Loucy (cell line): Measurements from ENCODE around the gene SLC29A1.

Experiments used
- H2AFZ ChIP-seq: fragments of 200-600 bp; sonication (generic); 2 replicates; pipeline ENCODE4 v1.6.0; 2016; ENCODE audit warnings: antibody characterized with exemption, mild to moderate bottlenecking, low read length, moderate library complexity
- H3F3A ChIP-seq: fragments of 200-600 bp; 2 replicates; pipeline ENCODE4 v1.6.0; 2016; ENCODE audit warnings: antibody characterized with exemption, low read depth, mild to moderate bottlenecking
- H3K27me3 ChIP-seq: fragments of 200-600 bp; sonication (generic); 2 replicates; pipeline ENCODE4 v1.6.1; 2014; ENCODE audit warnings: low read length, mild to moderate bottlenecking; ENCODE audit not compliant: insufficient read depth, poor library complexity, severe bottlenecking
- H3K36me3 ChIP-seq: fragments of 200-600 bp; sonication (generic); 2 replicates; pipeline ENCODE4 v1.6.1; 2016; ENCODE audit warnings: low read length; ENCODE audit not compliant: insufficient read depth
- H3K4me1 ChIP-seq: fragments of 200-600 bp; sonication (generic); 2 replicates; pipeline ENCODE4 v1.5.1; 2014; ENCODE audit warnings: low read length, mild to moderate bottlenecking; ENCODE audit not compliant: insufficient read depth, poor library complexity, severe bottlenecking
- H3K4me2 ChIP-seq: fragments of 200-600 bp; sonication (generic); 2 replicates; pipeline ENCODE4 v1.6.0; 2014; ENCODE audit warnings: antibody characterized with exemption, low read length, low read depth, mild to moderate bottlenecking; ENCODE audit not compliant: poor library complexity, severe bottlenecking
- H3K4me3 ChIP-seq: fragments of 200-600 bp; sonication (generic); 2 replicates; pipeline ENCODE4 v1.5.1; 2014; ENCODE audit warnings: low read length, mild to moderate bottlenecking, mixed read lengths; ENCODE audit not compliant: poor library complexity, severe bottlenecking
- H3K79me2 ChIP-seq: fragments of 200-600 bp; sonication (generic); 2 replicates; pipeline ENCODE4 v1.6.1; 2014; ENCODE audit warnings: low read length; ENCODE audit not compliant: insufficient read depth
- H3K9ac ChIP-seq: fragments of 200-600 bp; sonication (generic); 2 replicates; pipeline ENCODE4 v1.6.0; 2014; ENCODE audit warnings: mild to moderate bottlenecking, low read depth, low read length, moderate library complexity; ENCODE audit not compliant: poor library complexity, severe bottlenecking
- H3K9me2 ChIP-seq: fragments of 200-600 bp; sonication (generic); replicated peaks from 2 replicates; pipeline ENCODE4 v1.6.1; 2016; ENCODE audit warnings: low read depth, low read length, mixed read lengths
- H3K9me3 ChIP-seq: fragments of 200-600 bp; sonication (generic); 2 replicates; pipeline ENCODE4 v1.6.1; 2014; ENCODE audit warnings: mild to moderate bottlenecking, antibody characterized with exemption, low read length, low read depth; ENCODE audit not compliant: insufficient read depth
- H4K20me1 ChIP-seq: fragments of 200-600 bp; sonication (generic); 2 replicates; pipeline ENCODE4 v1.6.0; 2014; ENCODE audit warnings: antibody characterized with exemption, low read length, mild to moderate bottlenecking; ENCODE audit not compliant: insufficient read depth, poor library complexity, severe bottlenecking
- EZH2phosphoT487 ChIP-seq: fragments of 200-600 bp; IDR thresholded peaks from 2 replicates; pipeline ENCODE4 v1.6.1; 2018; ENCODE audit warnings: antibody characterized with exemption, mild to moderate bottlenecking, moderate library complexity, borderline replicate concordance
- TF ChIP-seq, protein P1 (sequence below): fragments of 200-600 bp; sonication (generic); conservative IDR thresholded peaks from 2 replicates; pipeline ENCODE4 v1.5.1; 2014; ENCODE audit warnings: mild to moderate bottlenecking, antibody characterized with exemption, low read length

Gene SLC29A1

DNA sequence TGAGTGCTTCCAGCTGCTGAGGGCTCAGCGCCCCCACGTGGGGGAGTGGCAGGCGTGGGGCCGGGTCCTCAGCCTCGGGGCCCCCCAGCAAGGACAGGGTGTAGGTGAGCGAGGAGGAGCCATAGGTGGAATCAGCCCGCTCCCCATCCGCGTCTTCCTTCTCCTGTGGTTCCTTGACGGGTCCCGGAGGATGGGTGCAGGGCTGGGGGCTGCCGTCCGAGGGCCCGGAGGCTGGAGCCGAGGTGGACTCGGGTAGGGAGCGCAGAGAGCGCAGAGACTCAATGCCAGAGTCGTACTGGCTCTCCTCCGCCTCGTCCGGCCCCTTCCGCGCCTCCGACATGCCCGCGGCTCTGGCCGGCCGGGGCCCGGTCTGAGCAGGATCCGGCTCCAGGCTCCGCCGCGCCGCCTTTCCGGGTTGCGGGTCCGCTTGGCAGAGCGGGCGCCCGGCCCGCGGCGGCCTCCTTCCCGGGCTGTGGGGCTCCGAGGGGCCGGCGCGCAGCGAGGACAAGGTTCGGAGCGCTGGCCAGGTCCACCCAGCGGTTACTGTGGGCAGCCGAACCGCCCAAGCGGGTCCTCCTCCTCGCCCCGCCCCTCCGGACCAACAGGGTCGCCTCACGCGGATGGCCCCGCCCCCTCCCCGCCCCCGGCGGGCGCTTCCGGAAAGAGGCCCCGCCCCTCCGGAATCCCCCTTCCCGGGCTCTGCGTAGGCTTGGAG is 41.8 kb downstream of the SLC29A1 start, which contains the start of gene NFKBIE:
Gene NFKBIE, minus strand, starts transcription at position 545 of the 715 bp plus-strand sequence. Its CDS starts 205 bp downstream, at position 340.
- Histone ChIP-seq H3K4me3 (peak within 1 kb of the TSS; percentile 85), H2AFZ (peak within 1 kb of the TSS; percentile 85), H3K4me2 (peak within 1 kb of the TSS; percentile 93), H3F3A (no peaks in the 10 kb centered on the region), H3K27me3 (no peaks in the 10 kb centered on the region), H4K20me1 (peaks cover 18% of the 10 kb centered on the region), H3K9me3 (no peaks in the 10 kb centered on the region), H3K9me2 (no peaks in the 10 kb centered on the region), H3K4me1 (peaks cover 45% of the 10 kb centered on the region), H3K79me2 (peaks cover 36% of the 10 kb centered on the region), H3K36me3 (no peaks in the 10 kb centered on the region), H3K9ac (peak within 1 kb of the TSS; percentile 82)
- TF ChIP-seq EZH2phosphoT487: no peak
- TF ChIP-seq, protein P1, sequence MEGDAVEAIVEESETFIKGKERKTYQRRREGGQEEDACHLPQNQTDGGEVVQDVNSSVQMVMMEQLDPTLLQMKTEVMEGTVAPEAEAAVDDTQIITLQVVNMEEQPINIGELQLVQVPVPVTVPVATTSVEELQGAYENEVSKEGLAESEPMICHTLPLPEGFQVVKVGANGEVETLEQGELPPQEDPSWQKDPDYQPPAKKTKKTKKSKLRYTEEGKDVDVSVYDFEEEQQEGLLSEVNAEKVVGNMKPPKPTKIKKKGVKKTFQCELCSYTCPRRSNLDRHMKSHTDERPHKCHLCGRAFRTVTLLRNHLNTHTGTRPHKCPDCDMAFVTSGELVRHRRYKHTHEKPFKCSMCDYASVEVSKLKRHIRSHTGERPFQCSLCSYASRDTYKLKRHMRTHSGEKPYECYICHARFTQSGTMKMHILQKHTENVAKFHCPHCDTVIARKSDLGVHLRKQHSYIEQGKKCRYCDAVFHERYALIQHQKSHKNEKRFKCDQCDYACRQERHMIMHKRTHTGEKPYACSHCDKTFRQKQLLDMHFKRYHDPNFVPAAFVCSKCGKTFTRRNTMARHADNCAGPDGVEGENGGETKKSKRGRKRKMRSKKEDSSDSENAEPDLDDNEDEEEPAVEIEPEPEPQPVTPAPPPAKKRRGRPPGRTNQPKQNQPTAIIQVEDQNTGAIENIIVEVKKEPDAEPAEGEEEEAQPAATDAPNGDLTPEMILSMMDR: peak; percentile 61

- Histone ChIP-seq H3K4me3 (peak overlapping the region; percentile 85), H2AFZ (0 out of 2 replicates have a peak overlapping the region, but pooled peaks have one; percentile 85), H3K4me2 (peak overlapping the region; percentile 93), H4K20me1 (peaks cover 18% of the 10 kb centered on the region), H3K36me3 (no peaks in the 10 kb centered on the region), H3K79me2 (peaks cover 36% of the 10 kb centered on the region), H3K9ac (no peak overlapping the region), H3K9me2 (no peaks in the 10 kb centered on the region), H3K27me3 (no peaks in the 10 kb centered on the region), H3K4me1 (peaks cover 45% of the 10 kb centered on the region), H3F3A (no peaks in the 10 kb centered on the region), H3K9me3 (no peaks in the 10 kb centered on the region)
- no peak for TF ChIP-seq EZH2phosphoT487
- TF ChIP-seq, protein P1: no peak
Observed at GRCh38 chr6:44265722-44266233, 42.4 kb downstream of the SLC29A1 start.

DNA sequence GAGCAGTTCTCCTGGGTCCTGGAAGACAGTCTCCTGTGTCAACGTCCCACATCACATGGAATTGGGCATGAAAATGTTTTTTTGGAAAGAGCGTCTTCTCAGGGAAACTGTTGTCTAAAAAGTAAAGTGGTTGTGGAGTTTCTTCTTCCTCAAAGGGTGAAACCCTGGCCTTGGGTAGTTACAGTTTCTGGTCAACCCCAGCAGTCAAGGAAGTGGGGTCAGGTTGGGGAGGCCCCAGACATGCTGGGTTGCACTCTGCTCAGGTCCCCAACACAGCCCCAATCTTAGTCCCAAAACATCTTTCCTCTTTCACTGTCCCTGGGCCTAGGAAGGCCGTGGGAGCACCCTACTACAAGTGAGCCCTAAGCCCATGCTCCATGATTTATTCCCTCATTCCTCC is 43.0 kb downstream of the SLC29A1 start:
- Histone ChIP-seq H3K9ac (no peak overlapping the region), H3K9me2 (no peaks in the 10 kb centered on the region), H4K20me1 (peaks cover 18% of the 10 kb centered on the region), H2AFZ (no peak overlapping the region), H3K79me2 (peaks cover 36% of the 10 kb centered on the region), H3K27me3 (no peaks in the 10 kb centered on the region), H3K9me3 (no peaks in the 10 kb centered on the region), H3F3A (no peaks in the 10 kb centered on the region), H3K4me2 (no peak overlapping the region), H3K36me3 (no peaks in the 10 kb centered on the region), H3K4me1 (peaks cover 45% of the 10 kb centered on the region), H3K4me3 (no peak overlapping the region)
- TF ChIP-seq, protein P1: no peak
- TF ChIP-seq EZH2phosphoT487: no peak
